GM12874 (cell line): ENCODE measurements around the gene CASZ1.

ENCODE experiments used
- CTCF ChIP-seq: IDR thresholded peaks from 2 replicates; pipeline ENCODE4 v1.5.1; 2011; ENCODE audit warnings: low read depth, mild to moderate bottlenecking, control low read depth, low read length, moderate library complexity; ENCODE audit not compliant: insufficient read depth

Gene CASZ1

GRCh38 chr1:10641976-10642375 is 154.5 kb downstream of the CASZ1 start:
- no peak for TF ChIP-seq CTCF

- TF ChIP-seq CTCF, result no peak
These were observed 155.4 kb downstream of the CASZ1 start for GRCh38 chr1:10640843-10641553.

- TF ChIP-seq CTCF, result no peak
These were observed 156.5 kb downstream of the CASZ1 start for GRCh38 chr1:10639775-10640578.

GRCh38 chr1:10639011-10639774 is 157.3 kb downstream of the CASZ1 start:
- no peak for TF ChIP-seq CTCF

- no peak for TF ChIP-seq CTCF
These were observed 157.9 kb downstream of the CASZ1 start for GRCh38 chr1:10638559-10639005.

- TF ChIP-seq CTCF, result no peak
These were observed 158.4 kb downstream of the CASZ1 start for GRCh38 chr1:10637834-10638558.
